WERI-Rb-1 (cell line): ENCODE results near the gene ZNF138.
"Not testable (repeated sequence)": the region's sequence is repeated elsewhere in the genome, so short reads cannot be mapped to it uniquely, and the experiment has no call there.

Source experiments
- DNase-seq: peaks from one replicate; pipeline ENCODE4 v3.0.0-alpha.2; 2020
- H3K27ac ChIP-seq: fragments of 250-450 bp; sonication (Bioruptor Pico); 2 replicates; pipeline ENCODE4 v1.5.1; 2020; ENCODE audit warnings: mild to moderate bottlenecking, moderate library complexity
- H3K27me3 ChIP-seq: fragments of 250-450 bp; sonication (Bioruptor Pico); 2 replicates; pipeline ENCODE4 v1.5.1; 2021; ENCODE audit warnings: mild to moderate bottlenecking, low read depth, moderate library complexity; ENCODE audit not compliant: insufficient read depth, severe bottlenecking
- H3K36me3 ChIP-seq: fragments of 250-450 bp; sonication (Bioruptor Pico); 2 replicates; pipeline ENCODE4 v1.5.1; 2020; ENCODE audit warnings: mild to moderate bottlenecking, moderate library complexity
- H3K4me3 ChIP-seq: 2 replicates; pipeline ENCODE4 v1.5.1; 2011; ENCODE audit warnings: low read depth, mild to moderate bottlenecking, control low read depth, low read length
- H3K9me3 ChIP-seq: fragments of 250-450 bp; sonication (Bioruptor Pico); 2 replicates; pipeline ENCODE4 v1.5.1; 2021; ENCODE audit warnings: mild to moderate bottlenecking, moderate library complexity; ENCODE audit not compliant: severe bottlenecking
- TF ChIP-seq, protein P1 (sequence below): IDR thresholded peaks from 2 replicates; pipeline ENCODE4 v1.5.1; 2011; ENCODE audit warnings: low read depth, mild to moderate bottlenecking, control low read depth, inconsistent platforms, low read length

Gene ZNF138

DNA sequence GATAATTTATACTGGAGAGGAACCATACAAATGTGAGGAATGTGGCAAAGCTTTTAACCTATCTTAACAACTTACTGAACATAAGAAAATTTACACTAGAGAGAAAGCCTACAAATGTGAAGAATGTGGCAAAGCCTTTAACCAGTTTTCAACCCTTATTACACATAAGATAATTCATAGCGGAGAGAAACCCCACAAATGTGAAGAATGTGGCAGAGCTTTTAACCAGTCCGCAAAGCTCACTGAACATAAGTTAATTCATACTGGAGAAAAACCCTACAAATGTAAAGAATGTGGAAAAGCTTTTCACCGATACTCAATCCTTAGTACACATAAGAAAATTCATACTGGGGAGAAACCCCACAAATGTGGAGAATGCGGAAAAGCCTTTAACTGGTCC, 37.9 kb downstream of the ZNF138 start:
- Histone ChIP-seq H3K36me3 (peaks cover 3% of the 10 kb centered on the region; the same call in 1 of the 2 replicates), H3K27ac (no peak overlapping the region), H3K27me3 (no peaks in the 10 kb centered on the region), H3K4me3 (no peak overlapping the region), H3K9me3 (no peaks in the 10 kb centered on the region)
- TF ChIP-seq, protein P1, sequence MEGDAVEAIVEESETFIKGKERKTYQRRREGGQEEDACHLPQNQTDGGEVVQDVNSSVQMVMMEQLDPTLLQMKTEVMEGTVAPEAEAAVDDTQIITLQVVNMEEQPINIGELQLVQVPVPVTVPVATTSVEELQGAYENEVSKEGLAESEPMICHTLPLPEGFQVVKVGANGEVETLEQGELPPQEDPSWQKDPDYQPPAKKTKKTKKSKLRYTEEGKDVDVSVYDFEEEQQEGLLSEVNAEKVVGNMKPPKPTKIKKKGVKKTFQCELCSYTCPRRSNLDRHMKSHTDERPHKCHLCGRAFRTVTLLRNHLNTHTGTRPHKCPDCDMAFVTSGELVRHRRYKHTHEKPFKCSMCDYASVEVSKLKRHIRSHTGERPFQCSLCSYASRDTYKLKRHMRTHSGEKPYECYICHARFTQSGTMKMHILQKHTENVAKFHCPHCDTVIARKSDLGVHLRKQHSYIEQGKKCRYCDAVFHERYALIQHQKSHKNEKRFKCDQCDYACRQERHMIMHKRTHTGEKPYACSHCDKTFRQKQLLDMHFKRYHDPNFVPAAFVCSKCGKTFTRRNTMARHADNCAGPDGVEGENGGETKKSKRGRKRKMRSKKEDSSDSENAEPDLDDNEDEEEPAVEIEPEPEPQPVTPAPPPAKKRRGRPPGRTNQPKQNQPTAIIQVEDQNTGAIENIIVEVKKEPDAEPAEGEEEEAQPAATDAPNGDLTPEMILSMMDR: no peak
- no peak for DNase-seq

DNA sequence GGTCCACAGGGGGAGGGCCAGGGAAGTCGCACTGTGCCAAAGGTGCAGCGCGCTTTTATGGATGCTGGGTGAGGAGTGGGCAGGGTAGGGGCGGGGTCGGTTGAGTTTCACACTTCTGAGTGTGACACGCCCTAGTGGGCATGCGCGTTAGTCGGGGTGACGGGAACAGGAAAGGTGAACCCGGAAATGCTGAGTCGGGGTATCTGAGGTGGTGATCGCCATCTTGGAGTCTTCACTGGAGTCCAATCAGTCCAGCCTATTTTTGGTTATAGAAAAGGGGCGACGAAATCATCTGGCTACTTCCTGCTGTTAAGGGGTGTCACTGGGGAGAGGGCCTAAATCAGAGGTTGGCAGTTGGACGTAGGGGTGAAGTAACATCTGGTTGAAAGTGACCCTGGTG, 40.8 kb downstream of the ZNF138 start:
- Histone ChIP-seq H3K27ac (no peak overlapping the region), H3K27me3 (no peaks in the 10 kb centered on the region), H3K9me3 (no peaks in the 10 kb centered on the region), H3K4me3 (no peak overlapping the region), H3K36me3 (peaks cover 3% of the 10 kb centered on the region; the same call in 1 of the 2 replicates)
- DNase-seq: no peak
- TF ChIP-seq, protein P1: no peak

DNA sequence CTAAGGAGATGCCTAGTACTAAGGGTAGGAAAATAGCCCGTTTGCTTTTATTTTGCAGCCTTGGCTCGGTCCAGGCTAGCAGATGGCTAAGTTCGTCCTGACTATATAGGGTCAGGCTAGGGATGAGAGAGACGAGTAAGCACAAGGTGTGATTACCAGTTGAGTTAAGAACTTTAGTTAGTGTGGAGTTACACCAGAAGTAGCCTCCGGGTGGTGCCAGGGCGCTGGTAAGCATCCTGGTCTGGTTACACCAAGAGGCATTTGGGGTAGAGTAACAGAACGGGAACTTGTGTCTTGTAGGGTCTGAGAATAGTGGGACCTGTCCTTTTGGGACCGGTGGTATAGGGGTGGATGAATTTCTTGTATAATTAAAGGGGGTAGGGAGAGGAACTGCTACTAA, 41.6 kb downstream of the ZNF138 start:
- H3K27ac ChIP-seq, H3K9me3 ChIP-seq, H3K36me3 ChIP-seq, DNase-seq, H3K27me3 ChIP-seq, H3K4me3 ChIP-seq: not testable (repeated sequence)

DNA sequence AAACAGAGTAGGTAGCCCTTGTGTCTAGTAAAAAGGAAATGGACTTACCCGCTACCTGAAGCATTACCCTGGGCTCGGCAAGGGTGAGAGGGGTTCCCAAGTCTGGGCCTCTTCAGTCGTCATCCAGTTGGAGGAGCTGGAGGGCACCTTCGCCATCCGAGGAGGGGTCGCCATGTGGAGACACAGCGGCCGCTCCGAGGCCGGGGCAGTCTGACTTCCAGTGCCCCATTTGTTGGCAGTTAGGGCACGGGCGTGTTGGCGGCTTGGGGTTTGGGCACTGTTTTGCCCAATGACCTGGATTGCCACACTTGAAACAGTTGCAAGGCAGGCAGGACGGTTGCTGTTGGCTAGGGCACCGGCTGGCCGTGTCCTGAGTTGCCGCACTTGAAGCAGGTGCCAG, 43.8 kb downstream of the ZNF138 start:
- not testable (repeated sequence) for H3K27ac ChIP-seq, H3K27me3 ChIP-seq, H3K4me3 ChIP-seq, H3K9me3 ChIP-seq, DNase-seq, H3K36me3 ChIP-seq

DNA sequence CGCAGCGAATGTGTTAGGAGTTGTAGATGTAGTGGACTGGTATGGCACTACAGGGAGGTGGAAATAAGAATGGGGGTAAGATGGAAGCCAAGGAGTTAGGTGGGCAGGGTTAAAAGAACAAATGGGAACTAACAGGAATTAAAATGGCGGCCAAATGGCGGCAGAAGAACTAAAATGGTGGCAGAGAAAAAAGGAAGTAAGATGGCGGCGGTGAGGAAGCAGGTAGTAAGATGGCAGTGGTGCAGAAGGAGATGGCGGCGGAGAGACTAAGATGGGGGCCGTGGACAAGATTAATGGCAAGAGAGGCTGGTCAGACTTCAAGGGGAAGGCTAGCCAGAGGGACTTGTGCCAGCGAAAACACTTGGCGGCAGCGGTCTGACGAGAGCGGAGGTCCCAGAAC, 44.5 kb downstream of the ZNF138 start:
- no peak overlapping the region for H3K27ac ChIP-seq
- TF ChIP-seq, protein P1: no peak
- no peak for DNase-seq
- no peaks in the 10 kb centered on the region for H3K36me3 ChIP-seq
- no peaks in the 10 kb centered on the region for H3K27me3 ChIP-seq
- no peak overlapping the region for H3K4me3 ChIP-seq
- H3K9me3 ChIP-seq: no peaks in the 10 kb centered on the region

DNA sequence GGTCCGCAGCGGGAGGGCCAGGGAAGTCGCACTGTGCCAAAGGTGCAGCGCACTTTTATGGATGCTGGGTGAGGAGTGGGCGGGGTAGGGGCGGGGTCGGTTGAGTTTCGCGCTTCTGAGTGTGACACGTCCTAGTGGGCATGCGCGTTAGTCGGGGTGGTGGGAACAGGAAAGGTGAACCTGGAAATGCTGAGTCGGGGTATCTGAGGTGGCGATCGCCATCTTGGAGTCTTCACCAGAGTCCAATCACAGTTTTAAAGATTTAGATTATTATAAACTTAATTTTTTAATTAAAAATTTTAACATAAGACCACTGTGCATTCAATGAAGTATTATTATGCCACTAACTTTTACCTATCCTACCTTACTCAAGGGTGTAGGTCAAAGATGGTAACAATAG, 45.7 kb downstream of the ZNF138 start:
- no peaks in the 10 kb centered on the region for H3K36me3 ChIP-seq
- no peak overlapping the region for H3K4me3 ChIP-seq
- H3K9me3 ChIP-seq: no peaks in the 10 kb centered on the region
- TF ChIP-seq, protein P1: no peak
- no peak overlapping the region for H3K27ac ChIP-seq
- no peak for DNase-seq
- no peaks in the 10 kb centered on the region for H3K27me3 ChIP-seq

DNA sequence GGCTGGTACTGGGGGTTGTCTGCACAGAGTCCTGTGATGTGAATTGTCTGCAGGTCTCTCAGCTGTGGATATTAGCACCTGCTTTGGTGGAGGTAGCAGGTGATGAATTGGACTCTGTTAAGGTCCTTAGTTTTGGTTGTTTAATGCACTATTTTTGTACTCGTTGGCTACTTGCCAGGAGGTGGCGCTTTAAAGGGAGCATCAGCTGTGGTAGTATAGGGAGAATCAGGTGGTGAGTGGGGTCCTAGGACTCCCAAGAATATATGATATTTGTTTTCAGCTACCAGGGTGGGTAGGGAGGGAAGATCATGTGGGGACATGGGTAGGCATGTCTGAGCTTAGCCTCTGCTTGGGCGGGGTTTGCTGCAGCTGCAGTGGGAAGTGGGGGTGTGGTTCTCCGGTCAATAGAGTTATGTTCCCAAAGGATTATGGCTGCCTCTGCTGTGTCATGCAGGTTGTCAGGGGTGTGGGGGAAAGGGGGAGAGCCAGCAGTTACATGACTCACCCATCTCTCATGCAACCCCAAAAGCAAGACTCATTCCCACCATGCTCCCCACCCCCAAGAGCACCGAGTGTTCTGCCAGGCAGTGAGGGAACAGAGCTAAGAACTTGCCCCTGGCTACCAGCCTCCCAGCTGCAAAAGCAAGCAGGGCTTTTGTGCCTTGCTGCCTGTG, 55.2 kb downstream of the ZNF138 start:
- H3K27ac ChIP-seq: no peak overlapping the region
- H3K4me3 ChIP-seq: no peak overlapping the region
- TF ChIP-seq, protein P1: 0 out of 2 replicates have a peak, but pooled peaks have one; percentile 2
- DNase-seq: peak; percentile 17
- no peaks in the 10 kb centered on the region for H3K36me3 ChIP-seq
- no peaks in the 10 kb centered on the region for H3K9me3 ChIP-seq
- H3K27me3 ChIP-seq: no peaks in the 10 kb centered on the region
